H1 (cell line): ENCODE measurements around the gene KLHL8. TPM values are rescaled to one million over a fixed set of nuclear protein-coding genes. Genes with fewer than 3 reads are reported as not detected.

Experiments used
- CTCF ChIA-PET: fragments of 300-600 bp; sonication (Branson Sonifier 250); formaldehyde crosslinking; loops from one replicate; lab custom pipeline; 2021; ENCODE audit not compliant: partially characterized antibody; lab: Charles Lee
- POLR2A ChIA-PET: fragments of 300-600 bp; sonication (Branson Sonifier 250); formaldehyde crosslinking; loops from one replicate; lab custom pipeline; 2021; ENCODE audit warnings: inconsistent platforms; ENCODE audit not compliant: partially characterized antibody; lab: Charles Lee
- DNase-seq, 2 experiments: peaks; one replicate each; pipeline versions ENCODE4 v3.0.0 to v3.0.0-alpha.2; 2010 to 2022; ENCODE audit warnings: low spot score in 2 of 2, low read depth in 1 of 2, mixed read lengths in 1 of 2
- FAIRE-seq: peaks from 2 replicates; lab custom pipeline; 2011; peaks lifted over from hg19 to GRCh38; lab: Jason Lieb, UNC
- H2AFZ ChIP-seq: 2 replicates; pipeline ENCODE4 v1.8.1; 2012; ENCODE audit warnings: low read length, inconsistent platforms
- H2AK5ac ChIP-seq: 2 replicates; pipeline ENCODE4 v1.6.1; 2013; ENCODE audit warnings: low read depth, low read length
- H2BK120ac ChIP-seq: replicated peaks from 2 replicates; pipeline ENCODE3; 2013; ENCODE audit warnings: low read depth, low read length, inconsistent platforms
- H2BK12ac ChIP-seq: 2 replicates; pipeline ENCODE4 v1.6.1; 2013; ENCODE audit warnings: low read depth, low read length
- H2BK15ac ChIP-seq: 2 replicates; pipeline ENCODE4 v1.6.1; 2013; ENCODE audit warnings: low read length
- H2BK20ac ChIP-seq: 2 replicates; pipeline ENCODE4 v1.6.1; 2013; ENCODE audit warnings: low read length
- H2BK5ac ChIP-seq: 2 replicates; pipeline ENCODE4 v1.6.1; 2013; ENCODE audit warnings: low read depth, low read length
- H3K14ac ChIP-seq: 2 replicates; pipeline ENCODE4 v1.6.1; 2013; ENCODE audit warnings: inconsistent platforms; ENCODE audit not compliant: insufficient read length
- H3K18ac ChIP-seq: 2 replicates; pipeline ENCODE4 v1.6.1; 2013; ENCODE audit warnings: low read length; ENCODE audit errors: extremely low read depth
- H3K23ac ChIP-seq: 2 replicates; pipeline ENCODE4 v1.6.1; 2013; ENCODE audit warnings: inconsistent platforms; ENCODE audit not compliant: insufficient read length
- H3K23me2 ChIP-seq: 2 replicates; pipeline ENCODE4 v1.6.1; 2013; ENCODE audit warnings: low read depth, low read length
- H3K27ac ChIP-seq: 2 replicates; pipeline ENCODE4 v1.6.1; 2011; ENCODE audit warnings: low read depth, low read length, inconsistent platforms
- H3K27me3 ChIP-seq, 4 experiments: replicated peaks in 1 of 4; 1 replicate in 1 of 4; 2 replicates in 3 of 4; pipeline versions ENCODE4 v1.6.1 to v1.8.1; 2011 to 2013; ENCODE audit warnings: low read length in 3 of 4, mild to moderate bottlenecking in 3 of 4, inconsistent platforms in 2 of 4, mixed read lengths in 2 of 4, moderate library complexity in 1 of 4; ENCODE audit not compliant: control insufficient read depth in 3 of 4, insufficient read depth in 3 of 4; ENCODE audit errors: extremely low read depth in 1 of 4
- H3K36me3 ChIP-seq, 4 experiments: 2 replicates each; pipeline versions ENCODE4 v1.6.1 to v1.8.1; 2011 to 2013; ENCODE audit warnings: mild to moderate bottlenecking in 4 of 4, low read length in 3 of 4, moderate library complexity in 2 of 4, control low read depth in 1 of 4, inconsistent platforms in 1 of 4; ENCODE audit not compliant: insufficient read depth in 4 of 4, control insufficient read depth in 2 of 4
- H3K4ac ChIP-seq: replicated peaks from 2 replicates; pipeline ENCODE3; 2013; ENCODE audit warnings: low read length, low read depth, mixed read lengths, inconsistent platforms; ENCODE audit not compliant: insufficient read length
- H3K4me1 ChIP-seq, 4 experiments: replicated peaks in 1 of 4; 1 replicate in 1 of 4; 2 replicates in 3 of 4; pipeline versions ENCODE4 v1.6.1 to v1.8.1; 2011 to 2013; ENCODE audit warnings: low read length in 3 of 4, inconsistent platforms in 2 of 4, mixed read lengths in 1 of 4; ENCODE audit not compliant: insufficient read depth in 4 of 4, control insufficient read depth in 3 of 4
- H3K4me2 ChIP-seq, 2 experiments: 2 replicates each; pipeline versions ENCODE4 v1.6.1 to v1.8.1; 2011 to 2013; ENCODE audit warnings: low read depth in 2 of 2, low read length in 2 of 2, control low read depth in 1 of 2, inconsistent platforms in 1 of 2, mild to moderate bottlenecking in 1 of 2; ENCODE audit not compliant: insufficient read depth in 1 of 2
- H3K4me3 ChIP-seq, 4 experiments: fragments of 200-600, 300-600 bp in 1 of 4; sonication (generic), shearing (Covaris generic), sonication (Bioruptor Twin) in 1 of 4; 2 replicates each; pipeline versions ENCODE4 v1.5.1 to v1.8.1; 2011 to 2016; ENCODE audit warnings: low read length in 4 of 4, low read depth in 3 of 4, control low read depth in 2 of 4, inconsistent platforms in 2 of 4, mild to moderate bottlenecking in 2 of 4, mixed read lengths in 1 of 4, moderate library complexity in 1 of 4; ENCODE audit not compliant: insufficient read depth in 2 of 4; ENCODE audit errors: extremely low read depth in 1 of 4
- H3K56ac ChIP-seq: replicated peaks from 2 replicates; pipeline ENCODE3; 2013; ENCODE audit warnings: low read depth, mild to moderate bottlenecking, mixed read lengths, low read length, inconsistent platforms; ENCODE audit not compliant: insufficient read length
- H3K79me1 ChIP-seq: 2 replicates; pipeline ENCODE4 v1.6.1; 2013; ENCODE audit warnings: low read depth, low read length, control low read depth
- H3K79me2 ChIP-seq, 2 experiments: 2 replicates each; pipeline versions ENCODE4 v1.6.1 to v1.8.1; 2012 to 2013; ENCODE audit warnings: low read length in 2 of 2, mild to moderate bottlenecking in 2 of 2, inconsistent platforms in 1 of 2; ENCODE audit not compliant: insufficient read depth in 2 of 2, control insufficient read depth in 1 of 2
- H3K9ac ChIP-seq, 4 experiments: replicated peaks in 1 of 4; 1 replicate in 1 of 4; 2 replicates in 3 of 4; pipeline versions ENCODE4 v1.6.1 to v1.8.1; 2011 to 2013; ENCODE audit warnings: low read depth in 3 of 4, low read length in 3 of 4, control low read depth in 2 of 4, mild to moderate bottlenecking in 2 of 4, moderate library complexity in 2 of 4, inconsistent platforms in 1 of 4; ENCODE audit errors: extremely low read depth in 1 of 4
- H3K9me3 ChIP-seq, 2 experiments: 2 replicates each; pipeline versions ENCODE4 v1.6.1 to v1.8.1; 2012 to 2013; ENCODE audit warnings: mild to moderate bottlenecking in 2 of 2, moderate library complexity in 2 of 2, control low read depth in 1 of 2, inconsistent platforms in 1 of 2, low read depth in 1 of 2, low read length in 1 of 2, mixed read lengths in 1 of 2; ENCODE audit not compliant: insufficient read depth in 2 of 2
- H4K20me1 ChIP-seq, 2 experiments: replicated peaks in 1 of 2; 2 replicates each; pipeline versions ENCODE3 to v1.8.1; 2011 to 2013; ENCODE audit warnings: inconsistent platforms in 2 of 2, low read length in 2 of 2, mild to moderate bottlenecking in 1 of 2; ENCODE audit not compliant: insufficient read depth in 2 of 2, control insufficient read depth in 1 of 2
- H4K5ac ChIP-seq: 2 replicates; pipeline ENCODE4 v1.6.1; 2013; ENCODE audit warnings: low read length, low read depth, mixed read lengths, inconsistent platforms; ENCODE audit not compliant: insufficient read length
- H4K8ac ChIP-seq: 2 replicates; pipeline ENCODE4 v1.8.0; 2013; ENCODE audit warnings: mild to moderate bottlenecking, moderate library complexity, low read length, inconsistent platforms; ENCODE audit not compliant: insufficient read depth; ENCODE audit errors: extremely low read depth
- H4K91ac ChIP-seq: replicated peaks from 2 replicates; pipeline ENCODE3; 2013; ENCODE audit warnings: low read length, mixed read lengths, inconsistent platforms; ENCODE audit not compliant: insufficient read length
- BACH1 ChIP-seq: IDR thresholded peaks from 2 replicates; pipeline ENCODE4 v1.6.1; 2012; ENCODE audit warnings: low read length, improper control_type of control experiment
- HDAC2 ChIP-seq, 2 experiments: fragments of 300-600 bp in 1 of 2; sonication (generic) in 1 of 2; IDR thresholded peaks; 2 replicates each; pipeline ENCODE4 v1.6.1; 2011 to 2012; ENCODE audit warnings: low read depth in 2 of 2, low read length in 2 of 2, mild to moderate bottlenecking in 2 of 2, moderate library complexity in 2 of 2, borderline replicate concordance in 1 of 2, inconsistent platforms in 1 of 2
- PHF8 ChIP-seq: fragments of 200-600 bp; sonication (generic); conservative IDR thresholded peaks from 2 replicates; pipeline ENCODE4 v1.7.1; 2012; ENCODE audit warnings: low read depth, mild to moderate bottlenecking, inconsistent platforms, low read length, moderate library complexity
- POLR2AphosphoS5 ChIP-seq: IDR thresholded peaks from 2 replicates; pipeline ENCODE4 v1.6.1; 2011; ENCODE audit warnings: low read depth, low read length
- RBBP5 ChIP-seq: IDR thresholded peaks from 2 replicates; pipeline ENCODE4 v1.7.1; 2012; ENCODE audit warnings: low read depth, mild to moderate bottlenecking, inconsistent platforms, low read length, moderate library complexity, borderline replicate concordance
- SAP30 ChIP-seq: fragments of 300-600 bp; sonication (generic); IDR thresholded peaks from 2 replicates; pipeline ENCODE4 v1.7.1; 2012; ENCODE audit warnings: low read length, moderate library complexity, mild to moderate bottlenecking, inconsistent platforms; ENCODE audit not compliant: insufficient read depth, insufficient replicate concordance
- TAF1 ChIP-seq: IDR thresholded peaks from 2 replicates; pipeline ENCODE4 v1.6.1; 2011; ENCODE audit warnings: mild to moderate bottlenecking, low read depth, low read length
- WGBS, 2 experiments: shearing (Covaris generic) in 1 of 2; methylation state at CpG; one replicate each; pipeline versions ENCODE4 v1.1.6 to v1.1.7; 2013 to 2015; ENCODE audit warnings: low lambda C conversion rate in 2 of 2, mixed read lengths in 2 of 2, inconsistent platforms in 1 of 2, low coverage in 1 of 2, missing lambda C conversion rate in 1 of 2; ENCODE audit not compliant: insufficient replicate concordance in 2 of 2, insufficient coverage in 1 of 2, insufficient read length in 1 of 2; ENCODE audit errors: extremely low coverage in 1 of 2, missing lambda C conversion rate in 1 of 2; 5-methylcytosine and 5-hydroxymethylcytosine counted together
- long read RNA-seq, 2 experiments: library from RNA in 1 of 2; library from capped mRNA in 1 of 2; stranded (forward); transcript quantifications; one replicate each; pipeline ENCODE4 v2.0.0, GENCODE V29; 2021; ENCODE audit warnings: inconsistent platforms in 1 of 2
- polyA minus RNA-seq, 3 experiments: library from RNA; depleted of rRNA, polyadenylated mRNA; stranded (reverse); fragments of >200 nt; gene quantifications; 1 replicate in 2 of 3; 2 replicates in 1 of 3; pipeline ENCODE4 v1.2.3, GENCODE V29; 2011
- polyA plus RNA-seq, 7 experiments: library from polyadenylated mRNA; depleted of rRNA in 3 of 7; stranded (reverse) in 5 of 7; unstranded in 2 of 7; fragments of >200 nt in 5 of 7; fragments of 200-250 nt in 2 of 7; gene quantifications; 1 replicate in 5 of 7; 2 replicates in 1 of 7; 4 replicates in 1 of 7; pipeline versions ENCODE4 v1.2.1 to v1.2.3, GENCODE V29; 2011 to 2013; ENCODE audit warnings: missing spikeins in 2 of 7, mixed read lengths in 2 of 7
- total RNA-seq: library from RNA; stranded (reverse); fragmentation: NEBNext Ultra II Directional; extraction: Animal tissue kit (Norgen Biotek cat#: 25700); gene quantifications from 2 replicates; pipeline ENCODE4 v1.2.1, GENCODE V29; 2021

KLHL8 gene
- total RNA-seq (6.9 and 8.1 TPM in 2 replicates), polyA plus RNA-seq (2011; rRNA removed) (0.58 and 0.94 TPM in 2 replicates), polyA minus RNA-seq (2011; rRNA and poly(A)+ RNA removed) (8.8 and 9.5 TPM in 2 replicates)
- polyA plus RNA-seq (2011; cell fraction: cytosol; rRNA removed): 2.2 TPM
- polyA plus RNA-seq (2011; cell fraction: nucleus; rRNA removed): 1.2 TPM
- polyA plus RNA-seq (2012, experiment 1 of 2): 3.1 to 8.1 TPM (median 5.4 TPM) in 4 replicates
- polyA plus RNA-seq (2012, experiment 2 of 2): 0.12 TPM
- polyA plus RNA-seq (2013, experiment 1 of 2): 3.6 TPM
- 3.6 TPM for polyA plus RNA-seq (2013, experiment 2 of 2)
- polyA minus RNA-seq (2011; cell fraction: cytosol; rRNA and poly(A)+ RNA removed): 6.8 TPM
- polyA minus RNA-seq (2011; cell fraction: nucleus; rRNA and poly(A)+ RNA removed): 17.7 TPM
- long read RNA-seq, experiment 1, partial matches to known transcripts: 0 of 2 reads
- long read RNA-seq, experiment 1, other reads (novel, unspliced or antisense): 2 of 2 reads
- long read RNA-seq, experiment 2, full-length matches to known transcripts: 3 of 6 reads
- long read RNA-seq, experiment 2, partial matches to known transcripts: 1 of 6 reads
- long read RNA-seq, experiment 2, other reads (novel, unspliced or antisense): 2 of 6 reads

GRCh38 chr4:87220094-87220822, at the start of gene KLHL8:
Gene KLHL8 (minus strand): TSS chr4:87220618. CDS start chr4:87195539, 25,079 bp downstream.
- Histone ChIP-seq H3K27ac (peak within 1 kb of the TSS; percentile 93), H3K9ac (peak within 1 kb of the TSS; percentile 76 to 97 (median 94))
- FAIRE-seq: no peak
- TF ChIP-seq RBBP5 (peak; percentile 96), SAP30 (peak; percentile 26), HDAC2 (IDR thresholded peaks at IDR 0.05; ENCODE audit: borderline replicate concordance in 1 of 2, low read depth in 2 of 2, low read length in 2 of 2) (peak in 1 of 2 experiments; percentile 83; a peak in 1 of 4 replicates), POLR2AphosphoS5 (peak; percentile 94), BACH1 (peak; percentile 48), TAF1 (peak; percentile 83; the same call in 1 of the 2 replicates), PHF8 (peak; percentile 91)

More at GRCh38 chr4:87220094-87220822, at the start of gene KLHL8:
- Histone ChIP-seq H3K4ac (peak within 1 kb of the TSS; percentile 57), H3K18ac (peak within 1 kb of the TSS; percentile 99), H3K27me3 (no peaks in the 10 kb centered on the region), H3K4me2 (peak within 1 kb of the TSS; percentile 48 to 91), H3K23ac (no peak within 1 kb of the TSS), H4K5ac (peak within 1 kb of the TSS; percentile 73), H4K91ac (peak within 1 kb of the TSS; percentile 52), H3K4me3 (peak within 1 kb of the TSS; percentile 87 to 100 (median 98)), H2BK20ac (no peak within 1 kb of the TSS), H2BK12ac (peak within 1 kb of the TSS; percentile 96; the same call in 1 of the 2 replicates), H4K8ac (peak within 1 kb of the TSS; percentile 95), H3K9me3 (no peaks in the 10 kb centered on the region), H2AFZ (peak within 1 kb of the TSS; percentile 96), H3K4me1 (peaks cover 0 to 2% (median under 1%) of the 10 kb centered on the region in 4 experiments; a peak in 3 of 7 replicates), H3K79me2 (peaks cover 0 to 12% of the 10 kb centered on the region in 2 experiments; a peak in 2 of 4 replicates), H3K36me3 (no peaks in the 10 kb centered on the region), H2AK5ac (no peak within 1 kb of the TSS), H3K56ac (peak within 1 kb of the TSS; percentile 91), H3K14ac (no peak within 1 kb of the TSS), H3K23me2 (peaks cover 2% of the 10 kb centered on the region; the same call in 1 of the 2 replicates), H2BK120ac (no peak within 1 kb of the TSS), H4K20me1 (peaks cover 0 to 4% of the 10 kb centered on the region in 2 experiments), H2BK5ac (peak within 1 kb of the TSS; percentile 98), H3K79me1 (no peaks in the 10 kb centered on the region; the same call in 1 of the 2 replicates), H2BK15ac (peak within 1 kb of the TSS; percentile 92; the same call in 1 of the 2 replicates)
- 3% methylated on average over 29 of the region's 70 CpGs; no CpG with 5 or more reads in 1 of the 2 experiments for WGBS, 2 experiments
- DNase-seq: peak; percentile 39 to 92
- ChIA-PET CTCF (interaction anchor here (0.7 to 3.6 kb wide), 15 partner anchors 8 to 298 kb away, joined by 3 to 19 read pairs (median 5); no protein-coding TSS in a partner anchor), POLR2A (interaction anchor here (0.5 to 2.0 kb wide), 11 partner anchors 9 to 521 kb away, joined by 3 to 7 read pairs (median 4); partner anchors contain the start of gene AFF1)
